Activated CD8-positive, alpha-beta T cell treated with anti-CD3 and anti-CD28 coated beads for 36 hours (primary cell): ENCODE measurements around the gene ERN1. TPM values are rescaled to one million over a fixed set of nuclear protein-coding genes. Genes with fewer than 3 reads are reported as not detected.
A peak's percentile ranks its signal among the peaks of the same experiment; 100 is the strongest.

Experiments used
- ATAC-seq: fragments of 200-7000 bp; cut with Tn5 transposase; one replicate; pipeline ENCODE4 v1.10.0; 2021; ENCODE audit warnings: mild to moderate bottlenecking, moderate library complexity
- CTCF ChIA-PET: fragments of 350-600 bp; sonication (Branson Sonifier 250); formaldehyde crosslinking; loops from one replicate; lab custom pipeline; 2021; ENCODE audit warnings: antibody characterized with exemption; lab: Charles Lee
- POLR2A ChIA-PET: fragments of 350-600 bp; sonication (Branson Sonifier 250); formaldehyde crosslinking; loops from one replicate; lab custom pipeline; 2021; ENCODE audit warnings: antibody characterized with exemption; lab: Charles Lee
- DNase-seq: peaks from one replicate; pipeline ENCODE4 v3.0.0-alpha.2; 2020
- H3K27ac Mint-ChIP-seq: one replicate; pipeline ENCODE4 v1.8.0; 2021; ENCODE audit warnings: mild to moderate bottlenecking, mixed read lengths
- H3K27me3 Mint-ChIP-seq: one replicate; pipeline ENCODE4 v1.8.0; 2021; ENCODE audit warnings: mixed read lengths
- H3K36me3 Mint-ChIP-seq: one replicate; pipeline ENCODE4 v1.8.0; 2021; ENCODE audit warnings: low read depth, mixed read lengths
- H3K4me1 Mint-ChIP-seq: one replicate; pipeline ENCODE4 v1.8.0; 2021; ENCODE audit warnings: low read depth, mixed read lengths
- H3K4me3 Mint-ChIP-seq: one replicate; pipeline ENCODE4 v1.8.0; 2021; ENCODE audit warnings: mild to moderate bottlenecking, moderate library complexity, mixed read lengths
- H3K9me3 Mint-ChIP-seq: one replicate; pipeline ENCODE4 v1.8.0; 2021; ENCODE audit warnings: mixed read lengths
- intact Hi-C: fragments of 100-400 bp; cut with micrococcal nuclease; formaldehyde crosslinking; loops from one replicate; pipeline ENCODE4 v1.10.0; 2022
- total RNA-seq, 2 experiments: library from RNA; stranded (reverse); gene quantifications; one replicate each; pipeline ENCODE4 v1.2.3, GENCODE V29; 2021
- TF ChIP-seq, protein P1 (sequence below): fragments of 200-600 bp; IDR thresholded peaks from one replicate; pipeline ENCODE4 v1.8.0; 2022; ENCODE audit warnings: antibody characterized with exemption, mild to moderate bottlenecking

Gene ERN1
- total RNA-seq, 2 experiments from 2014 or later: 19.2 to 23.6 TPM

DNA sequence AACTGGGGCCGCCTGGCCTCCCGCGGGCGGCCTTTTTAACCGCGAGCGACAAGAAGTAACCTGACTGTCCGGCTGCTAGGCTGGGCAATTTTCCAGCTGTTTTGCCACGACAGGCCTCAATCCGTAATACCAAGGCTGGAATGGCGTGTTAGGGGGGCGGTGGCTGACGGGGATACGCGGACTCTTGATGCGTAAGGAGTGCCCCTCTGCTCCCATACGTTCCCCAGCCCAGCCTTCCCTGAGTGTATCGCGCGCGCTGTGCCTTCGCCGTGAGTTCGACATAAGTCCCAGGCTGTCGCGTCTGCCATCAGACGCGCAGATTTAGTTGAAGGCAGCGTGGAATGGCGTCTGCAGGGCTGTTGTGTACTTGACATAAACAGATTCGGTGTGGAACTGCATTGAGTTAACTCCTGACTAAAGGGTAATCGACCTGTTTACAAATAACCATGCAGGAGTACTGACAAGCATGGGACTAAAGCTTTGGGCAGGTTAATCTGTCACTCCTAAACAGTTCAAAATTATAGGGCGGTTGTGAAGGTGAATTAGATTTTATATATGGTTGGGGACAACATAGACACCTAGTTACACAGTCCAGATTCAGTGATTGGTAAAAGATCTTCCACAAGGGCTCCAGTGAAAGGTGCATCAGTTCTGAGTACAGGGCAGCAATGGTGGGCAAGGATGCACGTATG lies 16.6 kb upstream of the ERN1 start:
- TF ChIP-seq, protein P1, sequence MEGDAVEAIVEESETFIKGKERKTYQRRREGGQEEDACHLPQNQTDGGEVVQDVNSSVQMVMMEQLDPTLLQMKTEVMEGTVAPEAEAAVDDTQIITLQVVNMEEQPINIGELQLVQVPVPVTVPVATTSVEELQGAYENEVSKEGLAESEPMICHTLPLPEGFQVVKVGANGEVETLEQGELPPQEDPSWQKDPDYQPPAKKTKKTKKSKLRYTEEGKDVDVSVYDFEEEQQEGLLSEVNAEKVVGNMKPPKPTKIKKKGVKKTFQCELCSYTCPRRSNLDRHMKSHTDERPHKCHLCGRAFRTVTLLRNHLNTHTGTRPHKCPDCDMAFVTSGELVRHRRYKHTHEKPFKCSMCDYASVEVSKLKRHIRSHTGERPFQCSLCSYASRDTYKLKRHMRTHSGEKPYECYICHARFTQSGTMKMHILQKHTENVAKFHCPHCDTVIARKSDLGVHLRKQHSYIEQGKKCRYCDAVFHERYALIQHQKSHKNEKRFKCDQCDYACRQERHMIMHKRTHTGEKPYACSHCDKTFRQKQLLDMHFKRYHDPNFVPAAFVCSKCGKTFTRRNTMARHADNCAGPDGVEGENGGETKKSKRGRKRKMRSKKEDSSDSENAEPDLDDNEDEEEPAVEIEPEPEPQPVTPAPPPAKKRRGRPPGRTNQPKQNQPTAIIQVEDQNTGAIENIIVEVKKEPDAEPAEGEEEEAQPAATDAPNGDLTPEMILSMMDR: no peak
- Mint-ChIP-seq H3K4me3 (no peak overlapping the region), H3K36me3 (peaks cover 4% of the 10 kb centered on the region), H3K9me3 (no peaks in the 10 kb centered on the region), H3K27me3 (no peaks in the 10 kb centered on the region), H3K27ac (no peak overlapping the region), H3K4me1 (peaks cover 18% of the 10 kb centered on the region)
- DNase-seq (peak; percentile 58), ATAC-seq (peak; percentile 14)
- POLR2A ChIA-PET: interaction anchor here (0.7 to 4.9 kb wide), 70 partner anchors 8 to 774 kb away, joined by 3 to 83 read pairs (median 4); partner anchors contain the start of genes CD79B, CEP95, DDX5 and ERN1
- intact Hi-C loops: loop anchor here (5.0 kb wide), 3 partner anchors 116 to 136 kb away; partner anchors contain the start of gene TEX2
- CTCF ChIA-PET: interaction anchor here (0.9 to 8.8 kb wide), 10 partner anchors 12 to 273 kb away, joined by 3 to 62 read pairs (median 7); partner anchors contain the start of gene ICAM2

DNA sequence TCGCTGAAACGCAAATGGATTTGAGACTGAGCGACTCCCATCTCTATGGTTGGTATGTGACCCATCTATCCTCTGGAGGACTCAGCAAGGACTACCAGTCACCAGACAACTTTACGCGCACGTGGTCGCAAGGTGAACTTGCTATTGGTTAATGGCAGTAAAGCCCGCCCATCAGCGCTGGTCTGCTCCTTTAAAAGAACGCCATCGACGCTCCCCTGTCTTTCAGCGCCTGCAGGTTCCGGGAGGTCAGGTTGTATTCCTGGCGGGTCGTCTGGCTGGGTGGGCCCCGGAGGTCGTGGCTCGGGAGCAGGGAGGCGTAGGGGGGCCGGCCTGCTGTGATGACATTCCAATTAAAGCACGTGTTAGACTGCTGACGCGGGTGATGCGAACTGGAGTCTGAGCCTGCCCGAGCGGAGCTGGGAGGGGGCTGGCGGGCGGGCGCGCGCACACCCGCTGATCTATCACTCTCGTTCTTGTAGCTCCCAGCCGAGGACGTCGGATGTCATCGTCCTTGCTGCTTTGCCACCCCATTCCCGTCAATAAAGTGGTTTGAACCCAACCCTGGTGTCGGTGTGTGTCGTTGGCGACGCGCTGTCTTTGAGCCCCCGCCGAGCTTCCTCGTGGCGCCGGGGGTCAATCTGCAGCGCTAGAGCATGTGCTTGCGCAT lies 15.9 kb upstream of the ERN1 start:
- ATAC-seq: peak; percentile 96
- TF ChIP-seq, protein P1: no peak
- no peaks in the 10 kb centered on the region for H3K9me3 Mint-ChIP-seq
- intact Hi-C loops: loop anchor here (5.0 kb wide), 3 partner anchors 116 to 136 kb away; partner anchors contain the start of gene TEX2
- ChIA-PET POLR2A (interaction anchor here (0.6 to 4.9 kb wide), 78 partner anchors 8 to 773 kb away, joined by 3 to 83 read pairs (median 4); partner anchors contain the start of genes CD79B, CEP95, DDX5 and ERN1), CTCF (interaction anchor here (0.9 to 8.8 kb wide), 9 partner anchors 11 to 274 kb away, joined by 3 to 62 read pairs (median 4); partner anchors contain the start of gene ICAM2)
- peaks cover 18% of the 10 kb centered on the region for H3K4me1 Mint-ChIP-seq
- H3K36me3 Mint-ChIP-seq: peaks cover 4% of the 10 kb centered on the region
- no peak overlapping the region for H3K4me3 Mint-ChIP-seq
- peak; percentile 98 for DNase-seq
- no peak overlapping the region for H3K27ac Mint-ChIP-seq
- no peaks in the 10 kb centered on the region for H3K27me3 Mint-ChIP-seq

DNA sequence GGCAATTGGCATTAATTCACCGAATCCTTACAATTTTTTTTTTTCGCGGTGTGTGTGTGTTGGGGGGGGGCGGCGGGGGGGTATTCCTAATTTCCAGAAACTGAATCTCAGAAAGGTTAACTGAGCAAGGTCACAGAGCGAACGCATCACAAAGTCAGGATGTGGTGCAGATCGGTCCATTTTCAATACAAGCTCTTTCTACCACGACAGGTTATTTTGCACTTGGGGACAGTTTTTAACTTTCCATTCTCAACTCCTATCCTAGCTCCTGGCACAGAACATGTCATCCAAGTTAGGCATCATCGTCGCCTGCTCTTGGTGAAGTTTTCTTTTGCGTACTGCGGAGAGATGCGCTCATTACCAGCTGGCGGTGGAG lies 15.4 kb upstream of the ERN1 start:
- no peak for DNase-seq
- intact Hi-C loops: loop anchor here (5.0 kb wide), 3 partner anchors 117 to 137 kb away; partner anchors contain the start of gene TEX2
- Mint-ChIP-seq H3K27me3 (no peaks in the 10 kb centered on the region), H3K36me3 (peaks cover 2% of the 10 kb centered on the region), H3K9me3 (no peaks in the 10 kb centered on the region), H3K4me1 (peaks cover 18% of the 10 kb centered on the region), H3K4me3 (no peak overlapping the region), H3K27ac (no peak overlapping the region)
- ATAC-seq: no peak
- ChIA-PET CTCF (interaction anchor here (0.9 to 8.8 kb wide), 9 partner anchors 11 to 274 kb away, joined by 3 to 62 read pairs (median 4); partner anchors contain the start of gene ICAM2), POLR2A (interaction anchor here (0.6 to 4.9 kb wide), 53 partner anchors 9 to 773 kb away, joined by 3 to 83 read pairs (median 4); partner anchors contain the start of genes CCDC47, CEP95, DDX5 and ERN1)
- TF ChIP-seq, protein P1: no peak

DNA sequence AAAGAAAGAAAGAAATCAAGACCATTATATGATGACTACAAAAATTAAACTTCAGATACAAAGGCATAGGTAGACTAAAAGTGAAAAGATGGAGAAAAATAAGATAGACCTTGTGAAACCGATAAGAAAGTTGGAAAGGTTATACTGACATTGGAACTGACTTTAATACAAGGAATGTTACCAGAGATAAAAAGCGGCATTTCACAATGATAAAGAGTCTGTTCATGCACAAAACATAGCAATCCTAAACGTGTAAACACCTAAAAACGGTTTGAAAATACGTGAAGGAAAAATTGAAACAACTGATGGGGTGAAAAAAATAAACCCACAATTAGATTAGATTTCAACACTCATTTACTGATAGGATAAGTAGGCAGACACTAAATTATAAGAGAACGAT lies 9.6 kb upstream of the ERN1 start:
- Mint-ChIP-seq H3K4me3 (no peak overlapping the region), H3K36me3 (no peaks in the 10 kb centered on the region), H3K27ac (no peak overlapping the region), H3K9me3 (no peaks in the 10 kb centered on the region), H3K4me1 (no peaks in the 10 kb centered on the region), H3K27me3 (no peaks in the 10 kb centered on the region)
- ChIA-PET CTCF (interaction anchor here (12.9 kb wide), 1 partner anchor 111 kb away, joined by 419 read pairs; no protein-coding TSS in a partner anchor), POLR2A (no interaction called here)
- TF ChIP-seq, protein P1: no peak
- intact Hi-C loops: no loop called here
- ATAC-seq: no peak
- no peak for DNase-seq
